ENCODE results near the gene FBXO42.
A peak's percentile ranks its signal among the peaks of the same experiment; 100 is the strongest.

The FBXO42 gene

GRCh38 chr1:16244650-16245285, 107.5 kb downstream of the FBXO42 start:
- Histone ChIP-seq H3K36me3 (ENCODE audit: control insufficient read depth, insufficient read depth, low read length) (no peaks in the 10 kb centered on the region), H3K4me3 (ENCODE audit: insufficient read depth, low read depth, low read length, poor library complexity, severe bottlenecking) (no peak overlapping the region), H3K27me3 (replicated peaks; ENCODE audit: control insufficient read depth, insufficient read depth, low read length, poor library complexity, severe bottlenecking) (no peaks in the 10 kb centered on the region), H3K9me3 (ENCODE audit: control insufficient read depth, low read length) (no peaks in the 10 kb centered on the region), H3K4me1 (ENCODE audit: control insufficient read depth, insufficient read depth, low read length, poor library complexity, severe bottlenecking) (no peaks in the 10 kb centered on the region), H3K27ac (ENCODE audit: insufficient read depth, low read length, poor library complexity, severe bottlenecking) (no peak overlapping the region)
- DNase-seq: no peak

GRCh38 chr1:16243936-16244649, 108.2 kb downstream of the FBXO42 start:
- Histone ChIP-seq H3K4me1 (ENCODE audit: control insufficient read depth, insufficient read depth, low read length, poor library complexity, severe bottlenecking) (no peaks in the 10 kb centered on the region), H3K27me3 (replicated peaks; ENCODE audit: control insufficient read depth, insufficient read depth, low read length, poor library complexity, severe bottlenecking) (no peaks in the 10 kb centered on the region), H3K27ac (ENCODE audit: insufficient read depth, low read length, poor library complexity, severe bottlenecking) (no peak overlapping the region), H3K9me3 (ENCODE audit: control insufficient read depth, low read length) (no peaks in the 10 kb centered on the region), H3K36me3 (ENCODE audit: control insufficient read depth, insufficient read depth, low read length) (no peaks in the 10 kb centered on the region), H3K4me3 (ENCODE audit: insufficient read depth, low read depth, low read length, poor library complexity, severe bottlenecking) (no peak overlapping the region)
- DNase-seq: peak; percentile 41 to 61 (median 50)

GRCh38 chr1:16243215-16243610, 109.1 kb downstream of the FBXO42 start:
- Histone ChIP-seq H3K36me3 (ENCODE audit: control insufficient read depth, insufficient read depth, low read length) (no peaks in the 10 kb centered on the region), H3K4me3 (ENCODE audit: insufficient read depth, low read depth, low read length, poor library complexity, severe bottlenecking) (no peak overlapping the region), H3K27me3 (replicated peaks; ENCODE audit: control insufficient read depth, insufficient read depth, low read length, poor library complexity, severe bottlenecking) (no peaks in the 10 kb centered on the region), H3K27ac (ENCODE audit: insufficient read depth, low read length, poor library complexity, severe bottlenecking) (no peak overlapping the region), H3K4me1 (ENCODE audit: control insufficient read depth, insufficient read depth, low read length, poor library complexity, severe bottlenecking) (no peaks in the 10 kb centered on the region), H3K9me3 (ENCODE audit: control insufficient read depth, low read length) (no peaks in the 10 kb centered on the region)
- DNase-seq: no peak

GRCh38 chr1:16242556-16243214, 109.6 kb downstream of the FBXO42 start:
- Histone ChIP-seq H3K36me3 (ENCODE audit: control insufficient read depth, insufficient read depth, low read length) (no peaks in the 10 kb centered on the region), H3K9me3 (ENCODE audit: control insufficient read depth, low read length) (no peaks in the 10 kb centered on the region), H3K4me1 (ENCODE audit: control insufficient read depth, insufficient read depth, low read length, poor library complexity, severe bottlenecking) (peaks cover 3% of the 10 kb centered on the region), H3K27ac (ENCODE audit: insufficient read depth, low read length, poor library complexity, severe bottlenecking) (no peak overlapping the region), H3K27me3 (replicated peaks; ENCODE audit: control insufficient read depth, insufficient read depth, low read length, poor library complexity, severe bottlenecking) (no peaks in the 10 kb centered on the region), H3K4me3 (ENCODE audit: insufficient read depth, low read depth, low read length, poor library complexity, severe bottlenecking) (no peak overlapping the region)
- no peak for DNase-seq

GRCh38 chr1:16241221-16241708, 111.0 kb downstream of the FBXO42 start:
- DNase-seq: no peak
- Histone ChIP-seq H3K4me3 (ENCODE audit: insufficient read depth, low read depth, low read length, poor library complexity, severe bottlenecking) (no peak overlapping the region), H3K9me3 (ENCODE audit: control insufficient read depth, low read length) (no peaks in the 10 kb centered on the region), H3K4me1 (ENCODE audit: control insufficient read depth, insufficient read depth, low read length, poor library complexity, severe bottlenecking) (peaks cover 15% of the 10 kb centered on the region), H3K36me3 (ENCODE audit: control insufficient read depth, insufficient read depth, low read length) (no peaks in the 10 kb centered on the region), H3K27me3 (replicated peaks; ENCODE audit: control insufficient read depth, insufficient read depth, low read length, poor library complexity, severe bottlenecking) (no peaks in the 10 kb centered on the region), H3K27ac (ENCODE audit: insufficient read depth, low read length, poor library complexity, severe bottlenecking) (no peak overlapping the region)

- H3K9me3 ChIP-seq (ENCODE audit: control insufficient read depth, low read length): no peaks in the 10 kb centered on the region
- H3K4me3 ChIP-seq (ENCODE audit: insufficient read depth, low read depth, low read length, poor library complexity, severe bottlenecking): no peak overlapping the region
- no peaks in the 10 kb centered on the region for H3K36me3 ChIP-seq (ENCODE audit: control insufficient read depth, insufficient read depth, low read length)
- peaks cover 19% of the 10 kb centered on the region for H3K4me1 ChIP-seq (ENCODE audit: control insufficient read depth, insufficient read depth, low read length, poor library complexity, severe bottlenecking)
- no peak overlapping the region for H3K27ac ChIP-seq (ENCODE audit: insufficient read depth, low read length, poor library complexity, severe bottlenecking)
- no peak for DNase-seq
- H3K27me3 ChIP-seq (replicated peaks; ENCODE audit: control insufficient read depth, insufficient read depth, low read length, poor library complexity, severe bottlenecking): no peaks in the 10 kb centered on the region
Measured at GRCh38 chr1:16239972-16240491, 112.2 kb downstream of the FBXO42 start.

GRCh38 chr1:16237343-16237830, 114.9 kb downstream of the FBXO42 start:
- H3K36me3 ChIP-seq (ENCODE audit: control insufficient read depth, insufficient read depth, low read length): no peaks in the 10 kb centered on the region
- H3K4me1 ChIP-seq (ENCODE audit: control insufficient read depth, insufficient read depth, low read length, poor library complexity, severe bottlenecking): peaks cover 19% of the 10 kb centered on the region
- peak overlapping the region; percentile 81 for H3K27ac ChIP-seq (ENCODE audit: insufficient read depth, low read length, poor library complexity, severe bottlenecking)
- H3K9me3 ChIP-seq (ENCODE audit: control insufficient read depth, low read length): no peaks in the 10 kb centered on the region
- peak overlapping the region; percentile 86 for H3K4me3 ChIP-seq (ENCODE audit: insufficient read depth, low read depth, low read length, poor library complexity, severe bottlenecking)
- no peak for DNase-seq
- H3K27me3 ChIP-seq (replicated peaks; ENCODE audit: control insufficient read depth, insufficient read depth, low read length, poor library complexity, severe bottlenecking): no peaks in the 10 kb centered on the region

GRCh38 chr1:16236511-16237342, 115.6 kb downstream of the FBXO42 start, which contains the start of gene CPLANE2:
TSS of gene CPLANE2 (minus strand) at chr1:16237183. CDS start at chr1:16236742, 441 bp downstream.
- DNase-seq: peak; percentile 88 to 94 (median 94)
- Histone ChIP-seq H3K36me3 (ENCODE audit: control insufficient read depth, insufficient read depth, low read length) (no peaks in the 10 kb centered on the region), H3K9me3 (ENCODE audit: control insufficient read depth, low read length) (no peaks in the 10 kb centered on the region), H3K27ac (ENCODE audit: insufficient read depth, low read length, poor library complexity, severe bottlenecking) (peak within 1 kb of the TSS; percentile 81), H3K27me3 (replicated peaks; ENCODE audit: control insufficient read depth, insufficient read depth, low read length, poor library complexity, severe bottlenecking) (no peaks in the 10 kb centered on the region), H3K4me1 (ENCODE audit: control insufficient read depth, insufficient read depth, low read length, poor library complexity, severe bottlenecking) (peaks cover 19% of the 10 kb centered on the region), H3K4me3 (ENCODE audit: insufficient read depth, low read depth, low read length, poor library complexity, severe bottlenecking) (peak within 1 kb of the TSS; percentile 86)

- no peaks in the 10 kb centered on the region for H3K36me3 ChIP-seq (ENCODE audit: control insufficient read depth, insufficient read depth, low read length)
- peak overlapping the region; percentile 81 for H3K27ac ChIP-seq (ENCODE audit: insufficient read depth, low read length, poor library complexity, severe bottlenecking)
- peak; percentile 19 to 37 (median 34) for DNase-seq
- no peaks in the 10 kb centered on the region for H3K9me3 ChIP-seq (ENCODE audit: control insufficient read depth, low read length)
- H3K27me3 ChIP-seq (replicated peaks; ENCODE audit: control insufficient read depth, insufficient read depth, low read length, poor library complexity, severe bottlenecking): no peaks in the 10 kb centered on the region
- peaks cover 19% of the 10 kb centered on the region for H3K4me1 ChIP-seq (ENCODE audit: control insufficient read depth, insufficient read depth, low read length, poor library complexity, severe bottlenecking)
- peak overlapping the region; percentile 86 for H3K4me3 ChIP-seq (ENCODE audit: insufficient read depth, low read depth, low read length, poor library complexity, severe bottlenecking)
Measured at GRCh38 chr1:16235944-16236510, 116.3 kb downstream of the FBXO42 start.
